Measurements from ENCODE around the gene DYNLRB1. TPM values are rescaled to one million over a fixed set of nuclear protein-coding genes. Genes with fewer than 3 reads are reported as not detected.

The DYNLRB1 gene
- total and polyA plus RNA-seq, 10 of the 15 experiments (the other 5 are each of a cell fraction or from before 2014, with no cell fraction given) = 87.9 to 313 (median 153) TPM

DNA sequence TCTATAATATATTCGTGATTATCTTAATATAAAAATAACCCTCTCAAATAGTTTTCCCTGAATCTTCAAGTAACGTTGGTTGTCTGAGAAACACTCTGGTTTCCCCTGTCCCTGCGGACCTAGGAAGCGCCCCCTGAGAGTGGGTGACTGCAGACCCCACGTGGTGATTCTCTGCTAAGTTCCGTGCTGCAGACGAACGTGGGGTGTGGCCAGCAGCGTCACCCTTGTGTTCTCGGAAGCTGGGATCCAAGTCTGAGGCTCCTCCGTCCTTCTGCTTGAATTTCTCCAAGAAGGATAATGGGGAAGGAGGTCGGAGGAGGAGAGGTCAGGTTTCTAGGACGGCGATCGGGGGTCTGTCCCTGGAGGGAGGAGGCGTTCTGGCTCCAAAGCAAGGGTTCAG is 25.7 kb downstream of the DYNLRB1 start:
- H3K36me3 ChIP-seq (ENCODE audit: control insufficient read depth in 2 of 2, insufficient read depth in 2 of 2, low read length in 1 of 2) = peaks cover 9 to 12% of the 10 kb centered on the region in 2 experiments; a peak in 3 of 4 replicates
- 0 out of 2 replicates have a peak, but pooled peaks have one; percentile 10 for TF ChIP-seq POLR2A (IDR thresholded peaks at IDR 0.05; ENCODE audit: low read depth, low read length)
- no peak for TF ChIP-seq SMAD1 (IDR thresholded peaks at IDR 0.05; ENCODE audit: low read depth, partially characterized antibody)
- no peaks in the 10 kb centered on the region for H3K27me3 ChIP-seq (replicated peaks in 1 of 2; ENCODE audit: control insufficient read depth in 2 of 2, insufficient read depth in 2 of 2, low read length in 1 of 2)
- intact Hi-C loops (cut with micrococcal nuclease; ENCODE audit: unreplicated experiment) = no loop called here
- no peak for FAIRE-seq
- peak overlapping the region; percentile 24; the same call in 1 of the 2 replicates for H3K27ac ChIP-seq (ENCODE audit: control insufficient read depth, insufficient read depth)
- no peak overlapping the region for H3K4me2 ChIP-seq (ENCODE audit: control insufficient read depth, insufficient read depth)
- POLR2A ChIA-PET = no interaction called here
- no peak for ATAC-seq
- H3K9ac ChIP-seq (ENCODE audit: control insufficient read depth, insufficient read depth, low read length) = no peak overlapping the region
- no peak overlapping the region for H3K4me3 ChIP-seq
- H3K9me3 ChIP-seq (replicated peaks; ENCODE audit: control insufficient read depth, insufficient read depth, low read length) = no peaks in the 10 kb centered on the region
- 87% methylated on average over 16 of the region's 16 CpGs for WGBS (ENCODE audit: insufficient coverage, insufficient replicate concordance, low lambda C conversion rate, missing lambda C conversion rate)
- peaks cover 4% of the 10 kb centered on the region; the same call in 1 of the 2 replicates for H3K4me1 ChIP-seq (ENCODE audit: control insufficient read depth, insufficient read depth, low read length)
- SMC1A ChIA-PET (ENCODE audit: uncharacterized antibody, unreplicated experiment) = interaction anchor here (2.3 to 4.1 kb wide), 3 partner anchors 11 to 227 kb away, joined by 6 to 32 read pairs (median 10); no protein-coding TSS in a partner anchor
- no peaks in the 10 kb centered on the region for H3K79me2 ChIP-seq (ENCODE audit: control insufficient read depth, insufficient read depth, low read length)
- BruUV-seq (replicated peaks) = no TSS peak
- RAD21 ChIA-PET (ENCODE audit: unreplicated experiment) = interaction anchor here (1.1 kb wide), 1 partner anchor 166 kb away, joined by 4 read pairs; no protein-coding TSS in a partner anchor
- no peak overlapping the region for H2AFZ ChIP-seq (ENCODE audit: control insufficient read depth, low read depth, low read length)
- in situ Hi-C loops (cut with MboI) = no loop called here
- CTCF ChIA-PET = interaction anchor here (1.1 to 4.6 kb wide), 3 partner anchors 20 to 230 kb away, joined by 3 to 93 read pairs (median 4); no protein-coding TSS in a partner anchor
- no peaks in the 10 kb centered on the region for H4K20me1 ChIP-seq (ENCODE audit: control insufficient read depth, insufficient read depth)
- DNase-seq (ENCODE audit: low read depth, low spot score) = no peak

- peaks cover 4% of the 10 kb centered on the region; the same call in 1 of the 2 replicates for H3K4me1 ChIP-seq (ENCODE audit: control insufficient read depth, insufficient read depth, low read length)
- no peak overlapping the region for H3K9ac ChIP-seq (ENCODE audit: control insufficient read depth, insufficient read depth, low read length)
- ChIA-PET SMC1A (ENCODE audit: uncharacterized antibody, unreplicated experiment) (interaction anchor here (3.3 kb wide), 1 partner anchor 165 kb away, joined by 10 read pairs; no protein-coding TSS in a partner anchor), CTCF (interaction anchor here (1.5 kb wide), 1 partner anchor 230 kb away, joined by 4 read pairs; no protein-coding TSS in a partner anchor), RAD21 (ENCODE audit: unreplicated experiment) (interaction anchor here (0.6 to 1.2 kb wide), 3 partner anchors 166 to 228 kb away, joined by 3 to 6 read pairs (median 4); no protein-coding TSS in a partner anchor), POLR2A (no interaction called here)
- H3K27ac ChIP-seq (ENCODE audit: control insufficient read depth, insufficient read depth) = no peak overlapping the region
- intact Hi-C loops (cut with micrococcal nuclease; ENCODE audit: unreplicated experiment) (no loop called here), in situ Hi-C loops (cut with MboI) (no loop called here)
- WGBS (ENCODE audit: insufficient coverage, insufficient replicate concordance, low lambda C conversion rate, missing lambda C conversion rate) = 59% methylated on average over 6 of the region's 6 CpGs
- no peak overlapping the region for H2AFZ ChIP-seq (ENCODE audit: control insufficient read depth, low read depth, low read length)
- H4K20me1 ChIP-seq (ENCODE audit: control insufficient read depth, insufficient read depth) = no peaks in the 10 kb centered on the region
- no peak for FAIRE-seq
- H3K79me2 ChIP-seq (ENCODE audit: control insufficient read depth, insufficient read depth, low read length) = no peaks in the 10 kb centered on the region
- BruUV-seq (replicated peaks) = no TSS peak
- ATAC-seq = no peak
- peaks cover 9% of the 10 kb centered on the region in 2 experiments; a peak in 3 of 4 replicates for H3K36me3 ChIP-seq (ENCODE audit: control insufficient read depth in 2 of 2, insufficient read depth in 2 of 2, low read length in 1 of 2)
- DNase-seq (ENCODE audit: low read depth, low spot score) = no peak
- H3K4me3 ChIP-seq = no peak overlapping the region
- H3K27me3 ChIP-seq (replicated peaks in 1 of 2; ENCODE audit: control insufficient read depth in 2 of 2, insufficient read depth in 2 of 2, low read length in 1 of 2) = no peaks in the 10 kb centered on the region
- no peak overlapping the region for H3K4me2 ChIP-seq (ENCODE audit: control insufficient read depth, insufficient read depth)
- TF ChIP-seq EGR1 (IDR thresholded peaks at IDR 0.05; ENCODE audit: borderline replicate concordance in 1 of 2, low read depth in 2 of 2, low read length in 2 of 2) = no peak
- TF ChIP-seq ZNF217 (IDR thresholded peaks at IDR 0.05) = no peak
- no peak for TF ChIP-seq POLR2A (IDR thresholded peaks at IDR 0.05; ENCODE audit: low read depth, low read length)
- TF ChIP-seq EP300 (IDR thresholded peaks at IDR 0.05; ENCODE audit: borderline replicate concordance in 1 of 2, control insufficient read depth in 1 of 2, low read depth in 2 of 2, low read length in 2 of 2) = no peak
- H3K9me3 ChIP-seq (replicated peaks; ENCODE audit: control insufficient read depth, insufficient read depth, low read length) = no peaks in the 10 kb centered on the region
Observed at GRCh38 chr20:34542439-34542838, 26.2 kb downstream of the DYNLRB1 start.
